Right renal pelvis (tissue), 4 donors: ENCODE results near the gene GPRC5D. TPM values are rescaled to one million over a fixed set of nuclear protein-coding genes. Genes with fewer than 3 reads are reported as not detected.

ENCODE experiments used
- DNase-seq, 4 donors: peaks; one replicate each; pipeline ENCODE4 v3.0.0-alpha.2; 2013; ENCODE audit warnings: low read depth in 4 of 4, low spot score in 3 of 4, missing footprints in 1 of 4
- polyA plus RNA-seq, 4 donors: library from polyadenylated mRNA; unstranded; fragments of 120-200 nt; gene quantifications; one replicate each; pipeline ENCODE4 v1.2.1, GENCODE V29; 2013; ENCODE audit not compliant: insufficient read length in 4 of 4

The GPRC5D gene
- 1 to 10 TPM in 1 of 4 donors, under 1 TPM in 3; 0.37 to 1.0 (median 0.63) TPM for polyA plus RNA-seq

DNA sequence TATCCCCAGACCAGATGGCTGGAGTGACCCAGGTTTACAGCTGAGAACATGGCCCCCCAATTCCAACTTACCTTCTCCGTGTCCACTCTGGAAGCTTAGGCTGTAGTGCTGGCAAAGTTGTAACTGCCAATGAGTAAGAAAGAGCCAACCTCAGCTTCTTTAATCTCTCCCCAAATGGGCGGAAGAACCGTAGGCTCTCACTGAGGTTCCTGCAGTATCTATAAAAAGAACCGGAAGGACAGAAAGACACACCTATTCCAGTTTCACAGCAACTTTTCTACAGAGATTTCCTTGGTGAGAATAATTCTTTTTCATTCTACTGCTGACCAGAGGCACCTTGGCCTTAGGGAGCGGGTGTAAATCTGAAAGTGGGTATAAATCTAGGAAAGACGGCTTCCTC is at the start of gene GPRC5D:
Gene GPRC5D, minus strand, starts transcription at position 135 of the 400 bp plus-strand sequence. CDS start 1,786 bp downstream, outside the sequence.
- DNase-seq, result no peak

DNA sequence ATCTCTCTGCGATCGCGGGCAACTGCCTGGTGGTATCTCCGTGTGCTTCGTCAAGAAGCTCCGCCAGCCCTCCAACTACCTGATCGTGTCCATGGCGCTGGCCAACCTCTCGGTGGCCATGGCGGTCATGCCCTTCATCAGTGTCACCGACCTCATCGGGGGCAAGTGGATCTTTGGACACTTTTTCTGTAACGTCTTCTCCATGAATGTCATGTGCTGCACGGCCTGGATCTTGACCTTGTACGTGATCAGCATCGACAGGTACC is 49.7 kb upstream of the GPRC5D start:
- DNase-seq, result no peak

DNA sequence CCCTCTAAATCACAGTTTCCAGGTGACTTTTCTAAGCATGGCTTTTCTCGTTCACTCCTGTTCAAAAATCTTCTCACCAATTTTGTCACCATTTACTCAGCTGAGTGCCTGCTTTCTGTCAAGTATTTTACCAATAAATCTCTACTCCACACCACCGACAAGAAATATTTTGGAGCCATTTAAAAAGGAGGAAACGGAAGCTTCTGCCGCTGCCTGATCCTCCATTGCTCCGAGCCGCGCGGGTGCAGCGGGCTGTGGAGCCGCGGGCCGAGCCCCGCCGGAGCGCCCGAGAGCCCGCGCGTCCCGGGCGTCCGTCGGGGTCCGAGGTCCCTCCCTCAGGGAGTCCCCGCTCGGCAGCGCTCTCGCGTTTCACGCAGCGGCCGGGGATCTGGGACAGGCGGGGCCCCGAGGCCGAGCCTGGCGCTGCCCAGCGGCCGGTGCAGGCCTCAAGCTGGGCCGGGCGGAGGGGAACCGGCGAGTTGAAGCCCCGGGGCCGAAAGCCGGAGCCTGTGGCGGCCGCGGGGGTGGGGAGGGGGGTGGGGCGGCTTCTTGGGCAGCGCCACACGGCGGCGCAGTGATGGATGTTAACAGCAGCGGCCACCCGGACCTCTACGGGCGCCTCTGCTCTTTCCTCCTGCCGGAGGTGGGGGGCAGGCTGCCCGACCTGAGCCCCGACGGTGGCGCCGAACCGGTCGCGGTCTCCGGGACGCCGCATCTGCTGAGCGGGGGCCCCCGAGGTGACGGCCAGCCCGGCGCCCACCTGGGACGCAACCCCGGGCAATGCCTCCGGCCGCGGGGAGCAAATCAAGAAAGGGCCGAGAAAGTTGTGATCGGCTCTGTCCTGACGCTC is 49.2 kb upstream of the GPRC5D start:
- peak in 3 of 4 donors; percentile 22 to 59 (median 55) for DNase-seq

DNA sequence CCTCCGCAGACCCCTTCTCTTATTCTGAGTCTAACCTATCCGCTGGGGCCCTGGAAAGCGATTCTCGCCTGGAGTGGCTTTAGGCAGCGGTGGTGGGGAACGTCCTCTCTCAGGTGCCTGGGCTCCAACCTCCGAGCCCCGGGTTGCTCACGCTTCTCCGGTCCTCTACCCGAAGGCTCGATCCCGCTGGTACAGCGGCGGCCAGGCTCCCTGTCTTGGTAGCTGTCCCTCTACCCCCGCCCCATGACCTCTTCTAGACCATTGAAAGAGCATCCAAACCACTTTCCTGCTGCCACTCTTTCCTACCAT is 48.6 kb upstream of the GPRC5D start:
- peak in 1 of 4 donors; percentile 29 for DNase-seq

DNA sequence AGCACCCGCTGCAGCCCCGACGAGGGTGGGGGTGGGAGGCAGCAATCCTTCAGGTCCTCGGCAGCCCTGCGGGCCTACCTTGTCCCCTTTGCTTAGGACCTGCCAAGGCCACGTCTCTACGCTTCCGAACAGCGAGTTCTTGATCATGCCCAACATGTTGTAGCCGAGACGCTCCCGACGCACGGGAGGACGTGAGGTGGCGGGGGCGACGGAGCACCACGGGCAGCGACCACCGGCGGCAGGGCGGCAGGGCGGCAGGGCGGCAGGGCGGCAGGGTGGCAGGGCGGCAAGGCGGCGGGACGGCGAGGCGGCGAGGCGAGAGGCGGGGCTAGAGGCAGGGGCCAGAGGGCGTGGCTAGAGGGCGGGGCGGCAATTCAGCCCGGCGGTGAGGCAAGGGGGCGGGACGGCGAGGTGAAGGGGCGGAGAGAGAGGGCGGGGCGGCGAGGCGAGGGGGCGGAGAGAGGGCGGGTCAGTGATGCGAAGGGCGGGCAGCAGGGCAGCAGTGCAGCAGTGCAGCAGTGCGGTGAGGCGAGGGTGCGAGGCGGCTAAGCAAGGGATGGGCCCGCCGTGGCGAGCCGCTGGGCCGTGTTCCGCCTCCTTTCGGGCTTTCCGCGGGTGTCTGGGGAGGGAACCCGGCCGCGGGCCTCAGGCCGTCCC is 48.1 kb upstream of the GPRC5D start, which contains the start of gene HEBP1:
Gene HEBP1, minus strand, starts transcription at position 307 of the 657 bp plus-strand sequence. Its CDS starts 151 bp downstream, at position 156.
- DNase-seq, result peak; percentile 77 to 85 (median 82)

DNA sequence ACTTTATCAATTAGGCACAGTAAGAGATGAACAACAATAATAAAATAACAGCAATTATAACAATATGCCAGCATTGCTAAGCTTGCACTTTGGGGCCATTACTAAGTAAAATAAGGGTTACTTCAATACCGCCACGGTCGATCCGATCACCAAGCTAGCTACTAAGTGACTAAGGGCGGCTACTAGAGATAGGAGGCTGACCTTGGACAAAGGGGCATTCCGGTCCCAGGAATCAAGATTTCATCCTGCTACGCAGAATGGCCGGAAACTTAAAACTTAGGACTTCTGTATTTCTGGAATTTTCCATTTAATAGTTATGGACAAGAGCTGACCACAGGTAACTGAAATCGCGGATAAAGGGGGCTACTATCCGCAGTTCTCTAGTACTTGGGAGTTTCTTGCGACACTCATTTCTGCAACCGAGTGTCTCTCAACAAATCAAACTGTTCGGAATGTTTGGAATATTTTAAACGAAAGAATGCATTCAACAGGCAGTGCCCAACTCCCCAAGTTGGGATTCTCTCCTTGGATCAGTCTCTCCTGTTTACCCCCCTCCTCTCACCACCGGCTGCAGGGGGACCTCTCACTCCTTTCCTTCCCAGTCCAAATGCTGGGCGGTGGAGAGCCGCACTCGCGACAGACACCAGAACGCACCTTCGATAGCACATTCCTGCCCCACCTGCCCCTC is 47.4 kb upstream of the GPRC5D start:
- peak in 1 of 4 donors; percentile 44 for DNase-seq

DNA sequence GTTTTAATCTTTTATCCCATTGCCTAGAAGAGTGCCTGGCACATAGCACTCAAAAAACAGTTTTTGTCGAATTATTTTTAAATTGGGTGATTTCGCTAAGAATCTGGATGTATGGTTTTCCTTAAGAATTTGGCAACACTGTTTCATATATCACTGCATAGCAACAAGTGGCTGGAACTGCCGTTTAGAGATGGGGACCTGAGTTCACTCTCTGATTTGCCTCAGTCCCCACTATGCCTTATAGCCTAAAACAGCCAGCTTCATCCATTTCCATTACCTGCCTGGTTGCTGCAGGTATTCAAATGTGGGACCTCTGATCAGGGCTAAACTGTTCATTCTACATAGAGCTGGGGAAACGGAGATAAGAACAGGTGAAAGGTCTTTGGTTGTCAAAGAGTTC is 46.3 kb upstream of the GPRC5D start:
- no peak for DNase-seq

DNA sequence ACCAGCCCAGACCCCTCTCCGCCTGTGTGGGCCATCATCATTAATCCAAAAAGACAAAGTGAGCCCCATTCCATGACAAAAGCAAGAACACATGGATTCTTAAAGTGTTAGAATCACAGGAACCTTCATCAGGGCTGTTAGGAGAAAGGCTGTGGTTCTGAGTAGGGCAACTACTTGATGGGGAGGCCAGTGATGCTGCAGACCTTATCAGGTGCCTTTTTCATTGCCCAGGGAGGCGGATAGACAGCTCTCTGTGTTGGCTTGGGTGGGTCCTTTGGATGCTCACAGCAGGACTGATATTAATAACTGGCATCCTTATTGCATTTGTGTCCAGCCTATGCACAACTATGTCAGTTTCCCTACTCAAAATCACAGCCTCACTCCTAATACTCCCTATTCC is 45.8 kb upstream of the GPRC5D start:
- no peak for DNase-seq

DNA sequence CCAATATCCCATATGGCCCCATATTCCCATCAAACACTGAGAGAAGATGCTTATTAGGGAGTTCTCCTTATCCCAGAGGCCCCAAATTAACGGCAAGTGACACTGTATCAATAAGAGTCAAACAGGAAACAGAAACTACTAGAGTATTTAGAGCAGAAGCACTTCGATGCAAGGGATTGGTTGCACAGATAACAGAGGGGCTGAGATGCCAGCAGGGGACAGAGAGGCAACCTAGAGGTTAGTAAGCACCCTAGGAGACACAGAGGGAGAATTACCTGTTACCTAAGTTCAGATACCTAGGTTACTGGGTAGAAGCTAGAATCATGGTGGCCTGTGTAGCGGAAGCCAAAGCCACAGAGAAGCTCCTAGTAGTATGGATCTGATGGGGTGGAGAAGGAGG is 45.2 kb upstream of the GPRC5D start:
- no peak for DNase-seq

DNA sequence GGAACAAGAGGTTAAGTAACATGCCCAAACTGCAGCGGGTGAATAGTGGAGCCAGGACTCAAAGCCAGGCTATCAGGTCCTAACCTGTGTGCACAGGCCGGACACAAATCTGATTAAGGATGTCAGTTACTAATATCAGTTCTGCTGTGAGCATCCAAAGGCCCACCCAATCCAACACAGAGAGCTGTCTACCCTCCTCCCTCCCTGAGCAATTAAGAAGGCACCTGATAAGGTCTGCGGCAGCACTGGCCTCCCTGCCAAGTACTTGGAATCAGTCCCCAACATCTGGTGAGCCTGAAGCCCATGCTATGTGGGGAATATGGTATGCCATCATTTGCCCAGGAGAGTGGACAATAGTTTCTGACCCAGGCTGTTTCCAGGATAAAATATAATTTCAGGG is 44.2 kb upstream of the GPRC5D start:
- no peak for DNase-seq

DNA sequence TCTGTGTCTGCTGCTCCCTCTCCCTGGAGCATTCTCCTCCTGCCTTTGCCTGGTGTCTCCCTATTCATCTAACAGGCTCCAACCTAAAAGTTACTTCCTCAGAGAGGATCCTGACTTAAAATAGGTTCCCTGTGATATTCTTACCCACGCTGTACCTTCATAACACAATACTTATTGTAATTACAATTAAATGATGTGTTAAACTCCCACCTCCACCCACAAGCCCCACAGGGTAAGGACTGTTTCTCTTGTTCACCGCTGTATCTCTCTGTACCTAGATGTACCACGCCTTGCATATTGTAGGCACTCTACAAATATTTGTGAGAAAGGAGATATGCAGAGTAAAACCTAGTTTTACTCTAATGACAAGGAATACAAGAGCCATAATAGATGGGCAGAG is 43.1 kb upstream of the GPRC5D start:
- no peak for DNase-seq

DNA sequence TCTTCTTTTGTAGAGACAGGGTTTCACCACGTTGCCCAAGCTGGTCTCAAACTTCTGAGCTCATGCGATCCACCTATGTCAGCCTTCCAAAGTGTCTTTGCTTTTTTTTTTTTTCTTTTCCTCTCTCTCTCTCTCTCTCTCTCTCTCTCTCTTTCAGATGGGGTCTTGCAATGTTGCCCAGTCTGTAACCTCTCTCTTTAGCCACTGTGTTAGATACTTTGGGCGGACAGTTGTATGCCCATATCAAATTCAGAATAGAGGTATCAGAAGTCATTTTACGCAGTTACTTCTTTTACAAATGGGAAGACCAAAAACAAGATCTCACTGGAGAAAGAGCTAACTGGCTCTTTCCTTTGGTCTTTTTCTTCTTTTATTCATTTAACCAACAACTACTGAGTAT is 41.4 kb upstream of the GPRC5D start:
- DNase-seq, result no peak

DNA sequence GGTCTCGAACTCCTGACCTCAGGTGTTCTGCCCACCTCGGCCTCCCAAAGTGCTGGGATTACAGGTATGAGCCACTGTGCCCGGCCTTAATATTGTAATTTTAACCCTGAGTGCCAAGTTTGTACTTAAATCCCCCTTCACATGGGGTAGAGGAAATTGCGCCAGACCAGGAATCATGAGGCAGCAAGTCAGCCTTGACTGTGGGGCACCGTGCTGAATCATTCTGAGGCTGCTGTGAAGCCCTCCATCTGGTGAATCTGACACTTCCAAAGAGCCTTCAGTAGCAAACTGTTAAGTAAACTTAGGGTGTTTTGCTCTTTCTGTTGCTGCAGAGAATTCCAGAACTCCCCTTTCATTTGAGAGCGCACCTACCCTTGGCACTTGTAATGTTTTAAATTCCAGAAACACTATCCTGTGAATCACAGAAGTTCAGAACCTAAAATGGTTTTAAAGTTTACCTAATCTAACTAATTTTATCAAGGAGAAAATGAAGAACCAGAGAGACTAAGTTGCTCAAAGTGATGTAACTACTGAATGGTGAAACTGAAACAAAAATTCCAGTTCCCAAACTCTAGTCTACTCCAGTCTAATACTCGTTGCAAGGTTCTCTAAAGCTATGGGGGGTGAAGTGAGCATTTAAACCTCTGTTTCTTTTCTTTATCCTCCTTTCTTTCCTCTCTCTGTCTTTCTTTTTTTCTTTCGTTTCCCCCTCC is 40.6 kb upstream of the GPRC5D start:
- DNase-seq, result peak in 3 of 4 donors; percentile 38 to 42 (median 40)

DNA sequence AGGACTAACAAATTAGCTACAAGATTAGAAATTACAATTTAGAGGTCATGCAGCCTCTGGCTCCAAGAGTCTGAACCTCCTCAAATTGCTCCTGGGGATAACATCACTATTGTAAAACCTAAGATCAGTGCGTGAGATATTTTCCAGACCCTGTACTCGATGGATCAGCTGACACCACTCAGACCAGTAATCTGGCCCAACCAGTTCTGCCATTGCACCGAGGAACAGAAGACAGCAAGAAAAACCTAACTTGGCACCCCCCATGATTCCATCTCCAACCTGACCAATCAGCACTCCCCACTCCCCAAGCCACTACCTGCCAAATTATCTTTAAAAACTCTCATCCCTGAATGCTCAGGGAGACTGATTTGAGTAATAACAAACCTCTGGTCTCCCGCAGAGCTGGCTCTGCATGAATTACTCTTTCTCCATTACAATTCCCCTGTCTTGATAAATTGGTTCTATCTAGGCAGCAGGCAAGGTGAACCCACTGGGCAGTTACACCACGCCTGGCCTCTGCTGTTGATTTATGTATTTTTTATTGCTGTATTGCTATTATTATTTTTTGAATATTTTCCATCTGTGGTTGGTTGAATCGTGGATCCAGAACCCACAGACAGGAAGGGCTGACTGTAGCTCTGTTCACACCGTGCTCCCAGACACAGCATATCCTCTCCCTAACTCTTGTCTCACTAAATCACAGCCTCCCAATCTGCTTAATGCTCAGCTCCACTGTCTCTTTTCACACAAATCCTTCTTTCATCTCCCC is 38.9 kb upstream of the GPRC5D start:
- no peak for DNase-seq

DNA sequence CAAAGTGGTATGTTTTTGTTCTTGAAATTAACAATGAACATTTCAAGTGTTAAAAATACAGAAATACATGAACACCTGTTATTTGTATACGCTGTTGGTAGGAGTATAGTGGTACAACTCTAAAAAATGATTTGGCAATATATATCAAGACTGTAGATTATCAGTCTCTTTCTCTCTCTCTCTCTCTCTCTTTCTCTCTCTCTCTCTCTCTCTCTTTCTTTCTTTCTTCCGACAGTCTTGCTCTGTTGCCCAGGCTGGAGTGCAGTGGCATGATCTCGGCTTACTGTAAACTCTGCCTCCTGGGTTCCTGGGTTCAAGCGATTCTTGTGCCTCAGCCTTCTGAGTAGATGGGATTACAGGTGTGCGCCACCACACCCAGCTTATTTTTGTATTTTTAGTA is 35.5 kb upstream of the GPRC5D start:
- DNase-seq, result no peak

DNA sequence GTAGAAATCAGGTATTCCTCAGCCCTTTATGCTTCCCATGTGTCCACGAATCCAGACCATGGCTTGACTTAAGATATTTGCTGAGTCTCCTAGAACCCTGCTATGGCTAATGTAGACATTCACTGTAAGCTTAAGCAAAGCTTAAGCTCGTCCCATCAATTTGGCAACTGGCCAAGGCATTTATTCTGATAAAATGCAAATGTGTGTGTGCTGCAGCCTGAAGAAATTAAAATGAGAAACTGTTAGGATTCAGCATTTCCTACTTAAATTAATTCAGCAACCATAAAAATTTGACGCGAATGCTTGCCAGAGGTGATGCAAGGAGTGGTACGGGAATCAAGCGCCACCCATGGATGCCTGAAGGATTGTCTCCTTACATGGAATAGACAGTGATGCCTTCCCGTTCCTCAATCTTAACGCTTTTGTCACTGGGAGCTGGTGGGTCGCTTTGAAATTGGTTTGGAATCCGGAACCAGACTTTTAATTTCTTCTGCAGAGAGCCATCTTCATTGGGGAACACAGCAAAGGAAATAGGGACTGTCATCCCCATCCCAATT is 34.9 kb upstream of the GPRC5D start:
- no peak for DNase-seq

DNA sequence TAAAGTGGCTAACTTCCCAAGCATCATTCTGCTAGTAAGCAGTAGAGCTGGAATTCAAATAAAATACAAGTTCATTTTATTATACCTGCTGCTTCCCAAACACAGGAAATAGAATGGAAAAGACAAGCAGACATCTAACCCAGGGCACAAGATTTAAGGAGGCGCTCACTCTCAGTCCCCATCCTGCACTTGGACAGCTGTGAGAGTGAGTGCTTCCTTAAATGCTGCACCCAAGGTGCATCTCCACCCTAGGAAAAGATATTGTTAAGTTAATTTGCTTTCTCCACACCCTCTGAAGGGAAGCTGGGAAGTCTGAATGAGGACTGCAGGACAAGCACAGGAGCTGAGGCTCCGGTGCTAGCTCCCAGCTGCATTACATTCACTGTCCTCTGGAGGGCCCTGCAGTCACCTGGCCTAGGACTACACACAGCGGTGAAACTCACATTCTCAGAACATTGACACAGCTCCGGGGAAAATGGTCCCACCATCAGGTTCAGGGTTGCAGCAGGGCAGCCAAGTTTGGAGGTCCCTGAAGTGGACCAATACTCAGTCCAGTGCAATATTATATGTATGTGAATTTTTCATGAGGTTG is 33.9 kb upstream of the GPRC5D start:
- no peak for DNase-seq

DNA sequence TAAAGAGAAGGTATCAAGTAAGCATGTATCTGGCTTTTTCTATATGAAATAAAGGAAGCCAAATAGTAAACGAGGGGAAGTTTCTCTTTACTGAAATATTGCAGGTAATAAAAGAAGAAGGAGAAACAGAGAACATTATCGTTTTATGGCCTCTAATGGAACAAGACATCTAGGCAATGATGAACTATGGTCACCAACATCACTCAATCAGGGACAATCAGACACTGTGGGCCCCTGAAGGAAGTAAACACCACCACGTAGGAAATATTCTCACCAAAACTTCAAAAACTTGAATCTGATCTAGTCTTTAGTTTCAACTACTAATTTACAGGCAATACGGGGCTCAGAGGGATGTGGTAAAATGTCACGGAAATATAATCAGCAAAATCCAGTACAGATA is 32.2 kb upstream of the GPRC5D start:
- no peak for DNase-seq

DNA sequence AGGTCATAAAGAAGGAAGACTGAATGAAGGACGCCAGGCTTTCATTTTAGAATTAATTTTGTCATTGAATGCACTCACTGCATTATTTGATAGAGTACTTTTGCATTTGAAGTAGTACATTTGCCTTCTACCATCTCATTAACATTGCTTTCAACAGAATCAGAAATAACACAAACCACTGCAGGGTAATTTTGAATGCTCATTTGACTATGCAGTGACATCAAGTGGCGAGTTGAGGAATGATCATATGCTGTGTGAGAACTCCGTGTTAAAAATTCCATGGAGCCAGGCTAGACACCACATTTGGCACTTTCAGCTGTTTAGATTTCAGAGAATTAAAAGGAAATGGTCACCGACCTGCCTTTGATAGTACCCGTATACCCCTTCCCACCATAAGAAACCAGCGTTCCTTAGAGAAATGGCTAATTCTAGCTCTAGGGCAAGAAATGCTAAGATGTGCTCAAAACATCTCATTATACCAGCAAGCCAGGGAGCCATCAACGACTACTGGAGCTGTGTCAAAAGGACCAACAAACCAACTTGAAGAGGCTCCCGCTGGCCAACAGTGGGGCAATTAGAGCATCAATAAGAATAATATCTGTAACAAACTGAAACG is 31.6 kb upstream of the GPRC5D start:
- no peak for DNase-seq
